OCI-LY1 (cell line): ENCODE measurements around the gene CDH6.

ENCODE experiments used
- H2AFZ ChIP-seq: fragments of 200-600 bp; sonication (generic), shearing (Covaris generic); 2 replicates; pipeline ENCODE4 v1.6.0; 2014; ENCODE audit warnings: antibody characterized with exemption, mild to moderate bottlenecking, low read length
- H3F3A ChIP-seq: fragments of 200-600 bp; sonication (generic), shearing (Covaris generic); 2 replicates; pipeline ENCODE4 v1.6.0; 2014; ENCODE audit warnings: mild to moderate bottlenecking, antibody characterized with exemption, low read length, moderate library complexity; ENCODE audit not compliant: insufficient read depth
- H3K27ac ChIP-seq: fragments of 200-600 bp; sonication (generic); 2 replicates; pipeline ENCODE4 v1.5.1; 2014; ENCODE audit warnings: low read length, mixed run types, mild to moderate bottlenecking, low read depth; ENCODE audit not compliant: poor library complexity, severe bottlenecking
- H3K27me3 ChIP-seq: fragments of 200-600 bp; sonication (generic); 2 replicates; pipeline ENCODE4 v1.6.0; 2014; ENCODE audit warnings: antibody characterized with exemption, mild to moderate bottlenecking, low read length, moderate library complexity; ENCODE audit not compliant: insufficient read depth
- H3K36me3 ChIP-seq: fragments of 200-600 bp; sonication (generic); 2 replicates; pipeline ENCODE4 v1.6.1; 2014; ENCODE audit warnings: mild to moderate bottlenecking, antibody characterized with exemption, low read length, moderate library complexity, mixed read lengths; ENCODE audit not compliant: insufficient read depth
- H3K4me1 ChIP-seq: fragments of 200-600 bp; sonication (generic); 2 replicates; pipeline ENCODE4 v1.5.1; 2014; ENCODE audit warnings: mild to moderate bottlenecking, low read length, moderate library complexity; ENCODE audit not compliant: insufficient read depth, severe bottlenecking
- H3K4me2 ChIP-seq: fragments of 200-600 bp; sonication (generic), shearing (Covaris generic); 2 replicates; pipeline ENCODE4 v1.6.1; 2014; ENCODE audit warnings: low read length
- H3K4me3 ChIP-seq: fragments of 200-600 bp; sonication (generic); 2 replicates; pipeline ENCODE4 v1.5.1; 2014; ENCODE audit warnings: low read length, low read depth, mild to moderate bottlenecking, mixed read lengths; ENCODE audit not compliant: poor library complexity, severe bottlenecking
- H3K79me2 ChIP-seq: fragments of 200-600 bp; shearing (Covaris generic); 2 replicates; pipeline ENCODE4 v1.6.1; 2016; ENCODE audit warnings: mixed run types, low read length, mixed read lengths; ENCODE audit not compliant: insufficient read depth
- H3K9ac ChIP-seq: fragments of 200-600 bp; sonication (generic), shearing (Covaris generic); 2 replicates; pipeline ENCODE4 v1.6.1; 2014; ENCODE audit warnings: mild to moderate bottlenecking, low read length, mixed read lengths
- H3K9me2 ChIP-seq: fragments of 200-600 bp; sonication (generic), shearing (Covaris generic); 2 replicates; pipeline ENCODE4 v1.6.1; 2014; ENCODE audit warnings: low read depth, mild to moderate bottlenecking, low read length, mixed read lengths
- H3K9me3 ChIP-seq: fragments of 200-600 bp; shearing (Covaris generic); 2 replicates; pipeline ENCODE4 v1.6.1; 2014; ENCODE audit warnings: low read length, mixed read lengths
- H4K20me1 ChIP-seq: fragments of 200-600 bp; sonication (generic), shearing (Covaris generic); 2 replicates; pipeline ENCODE4 v1.6.0; 2016; ENCODE audit warnings: mild to moderate bottlenecking, low read length; ENCODE audit not compliant: insufficient read depth
- CTCF ChIP-seq: fragments of 200-600 bp; sonication (generic), shearing (Covaris generic); IDR thresholded peaks from 2 replicates; pipeline ENCODE4 v1.5.1; 2017; ENCODE audit warnings: mild to moderate bottlenecking, antibody characterized with exemption, low read length, moderate library complexity, mixed read lengths
- EZH2 ChIP-seq: fragments of 200-600 bp; sonication (generic), shearing (Covaris generic); IDR thresholded peaks from 2 replicates; pipeline ENCODE4 v1.8.0; 2017; ENCODE audit warnings: borderline replicate concordance, mixed run types, mild to moderate bottlenecking, antibody characterized with exemption, low read length, moderate library complexity, mixed read lengths

CDH6 gene

GRCh38 chr5:31193116-31193515, 370 bp upstream of the CDH6 start:
- Histone ChIP-seq H3K9me2 (no peaks in the 10 kb centered on the region), H3K79me2 (no peaks in the 10 kb centered on the region), H2AFZ (no peak overlapping the region), H3K4me1 (no peaks in the 10 kb centered on the region), H3K9ac (no peak overlapping the region), H3K27me3 (no peaks in the 10 kb centered on the region), H3K27ac (no peak overlapping the region), H3F3A (no peaks in the 10 kb centered on the region), H3K4me2 (no peak overlapping the region), H4K20me1 (no peaks in the 10 kb centered on the region), H3K4me3 (no peak overlapping the region), H3K9me3 (no peaks in the 10 kb centered on the region), H3K36me3 (no peaks in the 10 kb centered on the region)
- TF ChIP-seq EZH2 (no peak), CTCF (no peak)

- Histone ChIP-seq H3K79me2 (no peaks in the 10 kb centered on the region), H3K9me2 (no peaks in the 10 kb centered on the region), H3K27ac (no peak overlapping the region), H3K36me3 (no peaks in the 10 kb centered on the region), H3K4me1 (no peaks in the 10 kb centered on the region), H4K20me1 (no peaks in the 10 kb centered on the region), H3K9ac (no peak overlapping the region), H2AFZ (no peak overlapping the region), H3K9me3 (no peaks in the 10 kb centered on the region), H3K4me2 (no peak overlapping the region), H3F3A (no peaks in the 10 kb centered on the region), H3K27me3 (no peaks in the 10 kb centered on the region), H3K4me3 (no peak overlapping the region)
- TF ChIP-seq EZH2, result no peak
Measured at GRCh38 chr5:31194468-31194813, 955 bp downstream of the CDH6 start.

GRCh38 chr5:31194892-31195555, 1.5 kb downstream of the CDH6 start:
- no peak overlapping the region for H2AFZ ChIP-seq
- TF ChIP-seq EZH2 (no peak), CTCF (no peak)
- no peak overlapping the region for H3K4me2 ChIP-seq
- no peaks in the 10 kb centered on the region for H3K36me3 ChIP-seq
- no peak overlapping the region for H3K4me3 ChIP-seq
- no peaks in the 10 kb centered on the region for H3F3A ChIP-seq
- H3K27ac ChIP-seq, result no peak overlapping the region
- no peaks in the 10 kb centered on the region for H3K4me1 ChIP-seq
- no peak overlapping the region for H3K9ac ChIP-seq
- H4K20me1 ChIP-seq, result no peaks in the 10 kb centered on the region
- no peaks in the 10 kb centered on the region for H3K79me2 ChIP-seq
- no peaks in the 10 kb centered on the region for H3K9me2 ChIP-seq
- no peaks in the 10 kb centered on the region for H3K27me3 ChIP-seq
- no peaks in the 10 kb centered on the region for H3K9me3 ChIP-seq

- Histone ChIP-seq H3K4me3 (no peak overlapping the region), H3K79me2 (no peaks in the 10 kb centered on the region), H3K27me3 (no peaks in the 10 kb centered on the region), H3K4me2 (no peak overlapping the region), H2AFZ (no peak overlapping the region), H3K9me2 (no peaks in the 10 kb centered on the region), H3K9ac (no peak overlapping the region), H4K20me1 (no peaks in the 10 kb centered on the region), H3K9me3 (no peaks in the 10 kb centered on the region), H3K27ac (no peak overlapping the region), H3K36me3 (no peaks in the 10 kb centered on the region), H3F3A (no peaks in the 10 kb centered on the region), H3K4me1 (no peaks in the 10 kb centered on the region)
- TF ChIP-seq EZH2 (no peak), CTCF (no peak)
Measured at GRCh38 chr5:31196309-31196708, 2.8 kb downstream of the CDH6 start.
